Activated naive CD8-positive, alpha-beta T cell treated with anti-CD3 and anti-CD28 coated beads, Interleukin-2, amount 50 U/mL, for 24 hours (primary cell): ENCODE results near the gene PSME2.

Source experiments
- ATAC-seq: fragments of 150-1000 bp; cut with Tn5 transposase; one replicate; pipeline ENCODE4 v1.10.0; 2021
- DNase-seq: peaks from one replicate; pipeline ENCODE4 v3.0.0; 2021
- H3K27ac Mint-ChIP-seq: one replicate; pipeline ENCODE4 v1.8.0; 2021; ENCODE audit warnings: mild to moderate bottlenecking, mixed read lengths
- H3K27me3 Mint-ChIP-seq: one replicate; pipeline ENCODE4 v1.8.0; 2021; ENCODE audit warnings: mixed read lengths
- H3K36me3 Mint-ChIP-seq: one replicate; pipeline ENCODE4 v1.8.0; 2021; ENCODE audit warnings: low read depth, mixed read lengths
- H3K4me1 Mint-ChIP-seq: one replicate; pipeline ENCODE4 v1.8.0; 2021; ENCODE audit warnings: mixed read lengths
- H3K4me3 Mint-ChIP-seq: one replicate; pipeline ENCODE4 v1.8.0; 2021; ENCODE audit warnings: mild to moderate bottlenecking, moderate library complexity, mixed read lengths
- H3K9me3 Mint-ChIP-seq: one replicate; pipeline ENCODE4 v1.8.0; 2021; ENCODE audit warnings: mixed read lengths

PSME2 gene

GRCh38 chr14:24171422-24172260, 25.2 kb upstream of the PSME2 start, which contains the start of gene REC8:
REC8 (plus strand) TSS chr14:24172080; CDS start chr14:24172553, 473 bp downstream.
- DNase-seq (peak; percentile 78), ATAC-seq (peak; percentile 83)
- H3K9me3 Mint-ChIP-seq, result no peaks in the 10 kb centered on the region
- H3K27ac Mint-ChIP-seq, result peak within 1 kb of the TSS; percentile 22
- no peaks in the 10 kb centered on the region for H3K27me3 Mint-ChIP-seq
- H3K4me1 Mint-ChIP-seq, result peaks cover 24% of the 10 kb centered on the region
- H3K4me3 Mint-ChIP-seq, result peak within 1 kb of the TSS; percentile 77
- H3K36me3 Mint-ChIP-seq, result peaks cover 21% of the 10 kb centered on the region

- DNase-seq, result no peak
- Mint-ChIP-seq H3K36me3 (peaks cover 50% of the 10 kb centered on the region), H3K27me3 (no peaks in the 10 kb centered on the region), H3K9me3 (no peaks in the 10 kb centered on the region), H3K4me1 (peaks cover 42% of the 10 kb centered on the region), H3K4me3 (no peak overlapping the region), H3K27ac (peak overlapping the region; percentile 28)
- ATAC-seq, result no peak
These were observed 21.2 kb upstream of the PSME2 start for GRCh38 chr14:24167469-24168114.

GRCh38 chr14:24165785-24166184, 19.4 kb upstream of the PSME2 start:
- ATAC-seq, result no peak
- H3K27ac Mint-ChIP-seq, result peak overlapping the region; percentile 58

GRCh38 chr14:24164518-24164991, 18.1 kb upstream of the PSME2 start:
- no peak for DNase-seq
- H3K27ac Mint-ChIP-seq, result peak overlapping the region; percentile 77
- H3K36me3 Mint-ChIP-seq, result peaks cover 66% of the 10 kb centered on the region
- H3K4me1 Mint-ChIP-seq, result peaks cover 48% of the 10 kb centered on the region
- H3K27me3 Mint-ChIP-seq, result peaks cover 2% of the 10 kb centered on the region
- no peak overlapping the region for H3K4me3 Mint-ChIP-seq
- no peaks in the 10 kb centered on the region for H3K9me3 Mint-ChIP-seq
- no peak for ATAC-seq

More at GRCh38 chr14:24165785-24166184, 19.4 kb upstream of the PSME2 start:
- no peaks in the 10 kb centered on the region for H3K9me3 Mint-ChIP-seq
- H3K4me3 Mint-ChIP-seq, result no peak overlapping the region
- peaks cover 45% of the 10 kb centered on the region for H3K4me1 Mint-ChIP-seq
- peaks cover 64% of the 10 kb centered on the region for H3K36me3 Mint-ChIP-seq
- H3K27me3 Mint-ChIP-seq, result peaks cover 2% of the 10 kb centered on the region
- no peak for DNase-seq

- Mint-ChIP-seq H3K36me3 (peaks cover 66% of the 10 kb centered on the region), H3K27me3 (peaks cover 2% of the 10 kb centered on the region), H3K9me3 (no peaks in the 10 kb centered on the region), H3K4me3 (peak overlapping the region; percentile 97), H3K4me1 (peaks cover 46% of the 10 kb centered on the region), H3K27ac (peak overlapping the region; percentile 100)
- peak; percentile 26 for ATAC-seq
- peak; percentile 36 for DNase-seq
These were observed 15.7 kb upstream of the PSME2 start for GRCh38 chr14:24162093-24162492.

- H3K27me3 Mint-ChIP-seq, result peaks cover 2% of the 10 kb centered on the region
- H3K4me1 Mint-ChIP-seq, result peaks cover 43% of the 10 kb centered on the region
- peak within 1 kb of the TSS; percentile 100 for H3K27ac Mint-ChIP-seq
- peak; percentile 98 for DNase-seq
- peak; percentile 85 for ATAC-seq
- H3K4me3 Mint-ChIP-seq, result peak within 1 kb of the TSS; percentile 97
- H3K36me3 Mint-ChIP-seq, result peaks cover 62% of the 10 kb centered on the region
- H3K9me3 Mint-ChIP-seq, result no peaks in the 10 kb centered on the region
These were observed 14.7 kb upstream of the PSME2 start, which contains the start of gene IRF9 for GRCh38 chr14:24160850-24161804. IRF9 (plus strand) TSS chr14:24161265; CDS start chr14:24162145, 880 bp downstream.

- peaks cover 63% of the 10 kb centered on the region for H3K36me3 Mint-ChIP-seq
- H3K4me3 Mint-ChIP-seq, result no peak overlapping the region
- peaks cover 2% of the 10 kb centered on the region for H3K27me3 Mint-ChIP-seq
- no peak for DNase-seq
- peak overlapping the region; percentile 100 for H3K27ac Mint-ChIP-seq
- H3K4me1 Mint-ChIP-seq, result peaks cover 43% of the 10 kb centered on the region
- H3K9me3 Mint-ChIP-seq, result no peaks in the 10 kb centered on the region
- no peak for ATAC-seq
These were observed 14.1 kb upstream of the PSME2 start for GRCh38 chr14:24160499-24160849.

- Mint-ChIP-seq H3K27me3 (peaks cover 2% of the 10 kb centered on the region), H3K27ac (peak overlapping the region; percentile 100), H3K4me3 (no peak overlapping the region), H3K4me1 (peaks cover 43% of the 10 kb centered on the region), H3K9me3 (no peaks in the 10 kb centered on the region), H3K36me3 (peaks cover 64% of the 10 kb centered on the region)
- ATAC-seq (no peak), DNase-seq (no peak)
These were observed 13.5 kb upstream of the PSME2 start for GRCh38 chr14:24159777-24160498.

- H3K36me3 Mint-ChIP-seq, result peaks cover 48% of the 10 kb centered on the region
These were observed 10.9 kb upstream of the PSME2 start for GRCh38 chr14:24157331-24157730.

GRCh38 chr14:24156840-24157239, 10.4 kb upstream of the PSME2 start:
- no peak overlapping the region for H3K4me3 Mint-ChIP-seq
- H3K27ac Mint-ChIP-seq, result peak overlapping the region; percentile 69
- H3K27me3 Mint-ChIP-seq, result peaks cover 2% of the 10 kb centered on the region
- peaks cover 15% of the 10 kb centered on the region for H3K4me1 Mint-ChIP-seq
- no peak for ATAC-seq
- no peak for DNase-seq
- peaks cover 47% of the 10 kb centered on the region for H3K36me3 Mint-ChIP-seq
- no peaks in the 10 kb centered on the region for H3K9me3 Mint-ChIP-seq

More at GRCh38 chr14:24157331-24157730, 10.9 kb upstream of the PSME2 start:
- Mint-ChIP-seq H3K9me3 (no peaks in the 10 kb centered on the region), H3K27me3 (peaks cover 2% of the 10 kb centered on the region), H3K4me3 (no peak overlapping the region), H3K4me1 (peaks cover 20% of the 10 kb centered on the region), H3K27ac (no peak overlapping the region)
- DNase-seq (no peak), ATAC-seq (no peak)

- no peak for DNase-seq
- no peaks in the 10 kb centered on the region for H3K9me3 Mint-ChIP-seq
- peaks cover 5% of the 10 kb centered on the region for H3K4me1 Mint-ChIP-seq
- no peaks in the 10 kb centered on the region for H3K27me3 Mint-ChIP-seq
- H3K27ac Mint-ChIP-seq, result no peak overlapping the region
- H3K4me3 Mint-ChIP-seq, result no peak overlapping the region
- H3K36me3 Mint-ChIP-seq, result peaks cover 45% of the 10 kb centered on the region
- no peak for ATAC-seq
These were observed 8.7 kb upstream of the PSME2 start for GRCh38 chr14:24155100-24155499.

GRCh38 chr14:24151404-24152080, 5.1 kb upstream of the PSME2 start:
- Mint-ChIP-seq H3K4me3 (no peak overlapping the region), H3K36me3 (peaks cover 41% of the 10 kb centered on the region), H3K4me1 (peaks cover 23% of the 10 kb centered on the region), H3K27me3 (no peaks in the 10 kb centered on the region), H3K9me3 (no peaks in the 10 kb centered on the region), H3K27ac (no peak overlapping the region)
- DNase-seq, result no peak
- ATAC-seq, result no peak

- Mint-ChIP-seq H3K27me3 (no peaks in the 10 kb centered on the region), H3K4me1 (peaks cover 25% of the 10 kb centered on the region), H3K27ac (no peak overlapping the region), H3K4me3 (no peak overlapping the region), H3K36me3 (peaks cover 42% of the 10 kb centered on the region), H3K9me3 (no peaks in the 10 kb centered on the region)
- ATAC-seq, result no peak
- DNase-seq, result no peak
These were observed 4.6 kb upstream of the PSME2 start for GRCh38 chr14:24150993-24151392.
